Measurements from ENCODE around the gene GFI1. TPM values are rescaled to one million over a fixed set of nuclear protein-coding genes. Genes with fewer than 3 reads are reported as not detected.

Gene GFI1
- total RNA-seq, 1 experiment from 2014 or later = 0.52 TPM

DNA sequence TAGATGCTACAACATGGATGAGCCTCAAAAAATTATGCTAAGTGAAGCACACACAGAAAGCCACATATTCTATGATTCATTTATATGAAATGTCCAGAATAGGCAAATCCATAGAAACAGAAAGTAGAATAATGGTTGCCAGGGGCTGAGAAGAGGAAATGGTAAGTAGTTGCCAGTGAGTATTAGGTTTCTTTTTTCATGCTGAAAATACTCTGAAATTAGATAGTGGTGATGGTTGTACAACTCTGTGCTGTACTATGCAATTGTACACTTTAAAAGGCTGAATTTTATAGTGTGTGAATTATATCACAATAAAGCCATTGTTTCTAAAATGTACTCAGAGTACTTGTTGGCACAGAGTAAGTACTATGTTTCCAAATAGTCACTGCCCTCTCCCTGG is 15.5 kb upstream of the GFI1 start:
- Histone ChIP-seq H3K9me3 (ENCODE audit: low read depth, low read length, poor library complexity, severe bottlenecking) (no peaks in the 10 kb centered on the region), H3K36me3 (ENCODE audit: insufficient read depth, low read length, poor library complexity, severe bottlenecking) (no peaks in the 10 kb centered on the region), H3K4me3 (ENCODE audit: low read depth, low read length, poor library complexity, severe bottlenecking) (no peak overlapping the region), H3K4me1 (ENCODE audit: insufficient read depth, low read length, poor library complexity, severe bottlenecking) (no peaks in the 10 kb centered on the region), H3K27ac (ENCODE audit: low read depth, low read length, poor library complexity, severe bottlenecking) (no peak overlapping the region), H3K27me3 (replicated peaks; ENCODE audit: insufficient read depth, low read depth, low read length, poor library complexity) (no peaks in the 10 kb centered on the region)
- no peak for TF ChIP-seq EZH2 (IDR thresholded peaks at IDR 0.05; ENCODE audit: borderline replicate concordance, low read depth, low read length, poor library complexity, severe bottlenecking)
- TF ChIP-seq, protein P1, sequence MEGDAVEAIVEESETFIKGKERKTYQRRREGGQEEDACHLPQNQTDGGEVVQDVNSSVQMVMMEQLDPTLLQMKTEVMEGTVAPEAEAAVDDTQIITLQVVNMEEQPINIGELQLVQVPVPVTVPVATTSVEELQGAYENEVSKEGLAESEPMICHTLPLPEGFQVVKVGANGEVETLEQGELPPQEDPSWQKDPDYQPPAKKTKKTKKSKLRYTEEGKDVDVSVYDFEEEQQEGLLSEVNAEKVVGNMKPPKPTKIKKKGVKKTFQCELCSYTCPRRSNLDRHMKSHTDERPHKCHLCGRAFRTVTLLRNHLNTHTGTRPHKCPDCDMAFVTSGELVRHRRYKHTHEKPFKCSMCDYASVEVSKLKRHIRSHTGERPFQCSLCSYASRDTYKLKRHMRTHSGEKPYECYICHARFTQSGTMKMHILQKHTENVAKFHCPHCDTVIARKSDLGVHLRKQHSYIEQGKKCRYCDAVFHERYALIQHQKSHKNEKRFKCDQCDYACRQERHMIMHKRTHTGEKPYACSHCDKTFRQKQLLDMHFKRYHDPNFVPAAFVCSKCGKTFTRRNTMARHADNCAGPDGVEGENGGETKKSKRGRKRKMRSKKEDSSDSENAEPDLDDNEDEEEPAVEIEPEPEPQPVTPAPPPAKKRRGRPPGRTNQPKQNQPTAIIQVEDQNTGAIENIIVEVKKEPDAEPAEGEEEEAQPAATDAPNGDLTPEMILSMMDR (conservative IDR thresholded peaks at IDR 0.05; ENCODE audit: low read depth, low read length) = no peak
- BruUV-seq (replicated peaks) = no TSS peak
- no peak for DNase-seq (ENCODE audit: low spot score)
- intact Hi-C loops (cut with micrococcal nuclease; ENCODE audit: unreplicated experiment) = no loop called here
- POLR2A ChIA-PET (ENCODE audit: low non-redundant PET) = no interaction called here
- CTCF ChIA-PET = no interaction called here

DNA sequence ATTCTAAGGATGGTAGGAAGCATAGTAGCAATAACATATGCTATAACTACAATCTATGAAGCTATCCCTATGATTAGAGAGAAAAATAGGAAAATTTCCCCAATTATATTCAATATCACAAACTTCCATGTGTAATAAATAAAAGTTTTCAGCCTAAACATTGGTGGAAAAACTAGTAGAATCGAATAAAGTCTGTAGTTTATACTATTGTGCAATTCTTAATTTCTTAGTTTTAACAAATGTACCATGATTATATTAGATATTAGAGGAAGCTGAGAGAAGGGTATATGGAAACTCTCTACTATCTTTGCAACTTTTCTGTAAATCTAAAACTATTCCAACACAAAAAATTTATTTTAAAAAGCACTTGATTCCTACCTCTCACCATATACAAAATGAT is 13.8 kb upstream of the GFI1 start:
- no peaks in the 10 kb centered on the region for H3K4me1 ChIP-seq (ENCODE audit: insufficient read depth, low read length, poor library complexity, severe bottlenecking)
- TF ChIP-seq, protein P1 (conservative IDR thresholded peaks at IDR 0.05; ENCODE audit: low read depth, low read length) = no peak
- TF ChIP-seq EZH2 (IDR thresholded peaks at IDR 0.05; ENCODE audit: borderline replicate concordance, low read depth, low read length, poor library complexity, severe bottlenecking) = no peak
- intact Hi-C loops (cut with micrococcal nuclease; ENCODE audit: unreplicated experiment) = no loop called here
- H3K36me3 ChIP-seq (ENCODE audit: insufficient read depth, low read length, poor library complexity, severe bottlenecking) = no peaks in the 10 kb centered on the region
- no peak overlapping the region for H3K27ac ChIP-seq (ENCODE audit: low read depth, low read length, poor library complexity, severe bottlenecking)
- no peak overlapping the region for H3K4me3 ChIP-seq (ENCODE audit: low read depth, low read length, poor library complexity, severe bottlenecking)
- ChIA-PET POLR2A (ENCODE audit: low non-redundant PET) (no interaction called here), CTCF (no interaction called here)
- BruUV-seq (replicated peaks) = no TSS peak
- H3K27me3 ChIP-seq (replicated peaks; ENCODE audit: insufficient read depth, low read depth, low read length, poor library complexity) = no peaks in the 10 kb centered on the region
- DNase-seq (ENCODE audit: low spot score) = no peak
- no peaks in the 10 kb centered on the region for H3K9me3 ChIP-seq (ENCODE audit: low read depth, low read length, poor library complexity, severe bottlenecking)

DNA sequence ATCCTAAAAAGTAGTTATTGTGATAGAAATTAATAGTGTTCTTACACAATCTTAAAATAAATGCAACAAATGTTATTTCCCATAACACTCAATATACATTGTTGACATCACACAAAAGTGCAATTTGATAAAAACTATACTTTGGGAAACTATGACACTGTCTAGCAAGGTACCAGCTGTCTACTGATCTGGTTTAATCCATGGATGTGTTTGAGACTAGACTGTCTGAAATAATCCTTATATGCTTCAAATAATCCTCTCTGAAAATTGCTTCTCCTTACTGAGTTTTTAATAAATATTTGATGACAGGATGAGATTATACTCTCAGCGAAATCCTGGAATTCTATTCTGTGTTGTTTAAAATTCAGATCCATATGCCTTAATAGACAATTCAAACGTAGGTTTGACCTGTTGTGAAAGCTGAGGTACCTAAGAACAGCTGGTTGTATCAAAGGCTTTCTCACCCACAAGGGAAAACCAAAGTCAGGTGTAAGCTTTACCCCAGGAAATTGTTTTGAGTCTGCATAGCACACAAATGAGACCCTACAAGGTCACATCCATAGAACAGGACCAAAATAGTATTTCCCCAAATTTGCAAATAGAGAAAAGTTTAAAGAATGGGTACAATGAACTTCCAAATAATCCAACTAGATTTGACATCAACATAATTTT is 8.8 kb upstream of the GFI1 start:
- no peak for DNase-seq (ENCODE audit: low spot score)
- Histone ChIP-seq H3K27ac (ENCODE audit: low read depth, low read length, poor library complexity, severe bottlenecking) (no peak overlapping the region), H3K36me3 (ENCODE audit: insufficient read depth, low read length, poor library complexity, severe bottlenecking) (no peaks in the 10 kb centered on the region), H3K27me3 (replicated peaks; ENCODE audit: insufficient read depth, low read depth, low read length, poor library complexity) (no peaks in the 10 kb centered on the region), H3K4me1 (ENCODE audit: insufficient read depth, low read length, poor library complexity, severe bottlenecking) (no peaks in the 10 kb centered on the region), H3K9me3 (ENCODE audit: low read depth, low read length, poor library complexity, severe bottlenecking) (no peaks in the 10 kb centered on the region), H3K4me3 (ENCODE audit: low read depth, low read length, poor library complexity, severe bottlenecking) (no peak overlapping the region)
- POLR2A ChIA-PET (ENCODE audit: low non-redundant PET) = no interaction called here
- intact Hi-C loops (cut with micrococcal nuclease; ENCODE audit: unreplicated experiment) = no loop called here
- no TSS peak for BruUV-seq (replicated peaks)
- CTCF ChIA-PET = no interaction called here
- TF ChIP-seq EZH2 (IDR thresholded peaks at IDR 0.05; ENCODE audit: borderline replicate concordance, low read depth, low read length, poor library complexity, severe bottlenecking) = no peak
- TF ChIP-seq, protein P1 (conservative IDR thresholded peaks at IDR 0.05; ENCODE audit: low read depth, low read length) = no peak
